Mucosa of descending colon (tissue), 3 donors: ENCODE results near the gene UGGT1. TPM values are rescaled to one million over a fixed set of nuclear protein-coding genes. Genes with fewer than 3 reads are reported as not detected.
A peak's percentile ranks its signal among the peaks of the same experiment; 100 is the strongest.

Experiments used
- ATAC-seq: fragments of 200-7000 bp; cut with Tn5 transposase; one replicate; pipeline ENCODE4 v1.9.1; 2020; ENCODE audit warnings: mild to moderate bottlenecking, moderate library complexity
- DNase-seq, 3 donors: peaks; one replicate each; pipeline ENCODE4 v3.0.0-alpha.2; 2020
- H3K36me3 ChIP-seq: fragments of 200-600 bp; one replicate; pipeline ENCODE4 v1.8.0; 2021; ENCODE audit warnings: low read depth, mild to moderate bottlenecking
- H3K4me1 ChIP-seq: fragments of 200-600 bp; one replicate; pipeline ENCODE4 v1.8.0; 2021; ENCODE audit warnings: low read depth, mild to moderate bottlenecking
- H3K4me3 ChIP-seq: fragments of 200-600 bp; one replicate; pipeline ENCODE4 v1.8.0; 2021; ENCODE audit warnings: mild to moderate bottlenecking
- H3K9me3 ChIP-seq: fragments of 200-600 bp; one replicate; pipeline ENCODE4 v1.8.0; 2021; ENCODE audit warnings: mild to moderate bottlenecking
- CTCF ChIP-seq: fragments of 200-600 bp; IDR thresholded peaks from one replicate; pipeline ENCODE4 v1.8.0; 2022; ENCODE audit warnings: antibody characterized with exemption, mild to moderate bottlenecking
- intact Hi-C, 2 donors: fragments of 100-400 bp; cut with DNase I in 1 of 2; cut with micrococcal nuclease in 1 of 2; formaldehyde crosslinking; loops; one replicate each; pipeline versions ENCODE4 v1.11.0 to v1.11.1; 2022; cut with DNase I, micrococcal nuclease
- total RNA-seq, 3 donors: library from RNA; stranded (reverse); fragmentation: NEBNext Ultra II Directional in 2 of 3; extraction: Animal tissue kit (Norgen Biotek cat#: 25700) in 2 of 3; gene quantifications; one replicate each; pipeline versions ENCODE4 v1.2.1 to v1.2.4, GENCODE V29; 2021 to 2023
- donor health status: DM: no; HTN: no; CAD: no; lungs with moderate emphysema.
- donor health status: DM: no; HTN: no; CAD: no.
- donor health status: DM: no; HTN: yes; CAD: no.

UGGT1 gene
- total RNA-seq, 3 donors from 2014 or later, result 43.0 to 47.1 (median 43.9) TPM

- DNase-seq (no peak), ATAC-seq (no peak)
- H3K36me3 ChIP-seq, result no peaks in the 10 kb centered on the region
- peaks cover 5% of the 10 kb centered on the region for H3K4me1 ChIP-seq
- intact Hi-C loops, result no loop called here
- H3K4me3 ChIP-seq, result no peak overlapping the region
- no peak for TF ChIP-seq CTCF
- no peaks in the 10 kb centered on the region for H3K9me3 ChIP-seq
These were observed 123.3 kb downstream of the UGGT1 start for GRCh38 chr2:128214251-128214650.

GRCh38 chr2:128214866-128215460, 124.0 kb downstream of the UGGT1 start:
- Histone ChIP-seq H3K4me1 (peaks cover 5% of the 10 kb centered on the region), H3K9me3 (no peaks in the 10 kb centered on the region), H3K36me3 (no peaks in the 10 kb centered on the region), H3K4me3 (no peak overlapping the region)
- ATAC-seq (peak; percentile 88), DNase-seq (peak in 1 of 3 donors; percentile 61)
- TF ChIP-seq CTCF, result no peak
- intact Hi-C loops, result no loop called here

GRCh38 chr2:128215897-128216642, 125.1 kb downstream of the UGGT1 start:
- Histone ChIP-seq H3K4me3 (no peak overlapping the region), H3K36me3 (no peaks in the 10 kb centered on the region), H3K9me3 (no peaks in the 10 kb centered on the region), H3K4me1 (peaks cover 5% of the 10 kb centered on the region)
- intact Hi-C loops, result no loop called here
- no peak for ATAC-seq
- TF ChIP-seq CTCF, result no peak
- DNase-seq, result no peak

- Histone ChIP-seq H3K4me3 (no peak overlapping the region), H3K36me3 (no peaks in the 10 kb centered on the region), H3K9me3 (no peaks in the 10 kb centered on the region), H3K4me1 (peaks cover 5% of the 10 kb centered on the region)
- no peak for TF ChIP-seq CTCF
- DNase-seq (no peak), ATAC-seq (peak; percentile 44)
- intact Hi-C loops, result no loop called here
These were observed 126.7 kb downstream of the UGGT1 start for GRCh38 chr2:128217671-128218070.

GRCh38 chr2:128219891-128220290, 128.9 kb downstream of the UGGT1 start:
- Histone ChIP-seq H3K4me3 (no peak overlapping the region), H3K36me3 (no peaks in the 10 kb centered on the region), H3K9me3 (no peaks in the 10 kb centered on the region), H3K4me1 (peaks cover 3% of the 10 kb centered on the region)
- intact Hi-C loops, result no loop called here
- TF ChIP-seq CTCF, result no peak
- ATAC-seq, result no peak
- DNase-seq, result no peak
